Activated CD4-positive, alpha-beta memory T cell treated with anti-CD3 and anti-CD28 coated beads, Interleukin-2, amount 10 ng/mL, durations not matched to agents 7 days and 5 days (primary cell): ENCODE data around the gene C2CD2. TPM values are rescaled to one million over a fixed set of nuclear protein-coding genes. Genes with fewer than 3 reads are reported as not detected.

ENCODE experiments used
- CTCF ChIA-PET: fragments of 350-600 bp; sonication (Branson Sonifier 250); formaldehyde crosslinking; loops from one replicate; lab custom pipeline; 2021; ENCODE audit warnings: antibody characterized with exemption, inconsistent platforms; lab: Charles Lee
- POLR2A ChIA-PET: fragments of 350-600 bp; sonication (Branson Sonifier 250); formaldehyde crosslinking; loops from one replicate; lab custom pipeline; 2021; ENCODE audit warnings: antibody characterized with exemption; lab: Charles Lee
- DNase-seq: peaks from one replicate; pipeline ENCODE4 v3.0.0-alpha.2; 2020
- H3K27ac Mint-ChIP-seq: one replicate; pipeline ENCODE4 v1.8.0; 2021; ENCODE audit warnings: mild to moderate bottlenecking, mixed read lengths
- H3K27me3 Mint-ChIP-seq: one replicate; pipeline ENCODE4 v1.8.0; 2021; ENCODE audit warnings: mixed read lengths
- H3K36me3 Mint-ChIP-seq: one replicate; pipeline ENCODE4 v1.8.0; 2021; ENCODE audit warnings: low read depth, mixed read lengths
- H3K4me1 Mint-ChIP-seq: one replicate; pipeline ENCODE4 v1.8.0; 2021; ENCODE audit warnings: mixed read lengths
- H3K4me3 Mint-ChIP-seq: one replicate; pipeline ENCODE4 v1.8.0; 2021; ENCODE audit warnings: mild to moderate bottlenecking, mixed read lengths
- H3K9me3 Mint-ChIP-seq: one replicate; pipeline ENCODE4 v1.8.0; 2021; ENCODE audit warnings: mixed read lengths
- total RNA-seq, 2 experiments: library from RNA; stranded (reverse); gene quantifications; one replicate each; pipeline ENCODE4 v1.2.3, GENCODE V29; 2021

C2CD2 gene
- total RNA-seq, 2 experiments from 2014 or later, result 5.1 to 6.3 TPM

DNA sequence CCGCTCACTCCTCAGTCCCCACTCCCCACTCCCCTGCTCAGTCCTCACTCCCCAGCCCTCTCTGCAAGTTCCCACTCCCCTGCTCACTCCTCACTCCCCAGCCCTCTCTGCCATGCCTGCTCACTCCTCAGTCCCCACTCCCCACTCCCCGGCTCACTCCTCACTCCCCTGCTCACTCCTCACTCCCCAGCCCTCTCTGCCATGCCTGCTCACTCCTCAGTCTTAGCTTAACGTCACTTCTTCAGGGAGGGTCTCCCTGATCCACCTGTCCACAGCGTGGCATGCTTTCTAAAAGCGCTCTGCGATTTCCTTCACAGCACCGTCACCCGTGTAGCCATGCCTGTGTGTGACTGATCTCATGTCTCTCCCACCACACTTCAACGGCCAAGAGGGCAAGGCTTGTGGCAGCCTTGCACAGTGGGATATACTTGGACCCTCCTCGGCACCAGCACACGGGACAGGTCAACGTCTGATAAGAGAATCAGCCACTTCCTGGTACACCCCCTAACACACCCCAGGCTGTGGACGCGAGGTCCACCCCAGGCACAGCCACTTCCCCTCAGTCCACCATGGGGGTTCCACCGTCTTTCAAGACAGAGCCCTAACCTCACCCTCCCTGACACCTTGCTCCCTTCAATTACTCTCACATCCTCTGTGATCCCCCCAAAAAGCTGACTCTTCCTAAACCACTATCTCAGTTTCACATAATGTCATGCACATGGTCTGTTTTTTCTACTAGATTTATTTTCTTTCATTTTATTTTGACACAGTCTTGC lies 88.6 kb downstream of the C2CD2 start:
- H3K27me3 Mint-ChIP-seq, result no peaks in the 10 kb centered on the region
- DNase-seq, result no peak
- CTCF ChIA-PET, result no interaction called here
- H3K4me1 Mint-ChIP-seq, result peaks cover 26% of the 10 kb centered on the region
- no peaks in the 10 kb centered on the region for H3K9me3 Mint-ChIP-seq
- H3K27ac Mint-ChIP-seq, result peak overlapping the region; percentile 34
- H3K36me3 Mint-ChIP-seq, result no peaks in the 10 kb centered on the region
- POLR2A ChIA-PET, result interaction anchor here (1.0 kb wide), 1 partner anchor 13 kb away, joined by 6 read pairs; no protein-coding TSS in a partner anchor
- no peak overlapping the region for H3K4me3 Mint-ChIP-seq

DNA sequence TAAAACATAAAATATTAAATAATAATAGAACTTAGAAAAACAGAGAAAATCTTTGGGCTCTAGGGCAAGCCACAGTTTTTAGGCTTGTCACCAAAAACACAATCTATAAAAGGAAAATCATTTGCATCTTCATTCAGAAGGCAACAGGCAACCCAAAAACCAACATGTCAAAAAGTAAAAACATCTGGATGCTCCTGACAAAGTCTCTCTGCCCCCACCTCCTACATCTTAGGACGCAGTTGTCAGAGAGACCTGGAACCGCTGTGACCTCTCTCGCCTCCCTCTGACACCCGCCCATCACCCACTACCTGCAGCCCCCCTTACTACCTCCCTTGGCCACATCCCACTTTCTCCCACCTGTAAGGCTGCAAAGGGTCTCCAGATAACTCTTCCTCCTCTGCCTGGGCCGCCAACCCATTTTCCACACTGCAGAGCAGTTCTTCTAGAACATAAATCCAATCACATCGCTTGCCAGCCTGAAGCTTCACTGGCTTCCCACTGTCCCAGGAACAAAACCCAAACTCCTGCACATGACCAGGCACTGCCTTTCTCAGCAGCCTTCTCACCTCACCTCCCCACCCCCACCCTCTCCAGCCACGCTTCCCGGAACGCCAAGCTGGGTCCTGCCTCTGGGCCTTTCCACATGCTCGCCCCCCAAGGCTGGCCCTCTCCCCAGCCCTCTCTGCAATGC lies 89.4 kb downstream of the C2CD2 start:
- Mint-ChIP-seq H3K27ac (no peak overlapping the region), H3K4me1 (peaks cover 26% of the 10 kb centered on the region), H3K27me3 (no peaks in the 10 kb centered on the region), H3K9me3 (no peaks in the 10 kb centered on the region), H3K36me3 (no peaks in the 10 kb centered on the region), H3K4me3 (no peak overlapping the region)
- POLR2A ChIA-PET, result no interaction called here
- DNase-seq, result no peak
- CTCF ChIA-PET, result no interaction called here

DNA sequence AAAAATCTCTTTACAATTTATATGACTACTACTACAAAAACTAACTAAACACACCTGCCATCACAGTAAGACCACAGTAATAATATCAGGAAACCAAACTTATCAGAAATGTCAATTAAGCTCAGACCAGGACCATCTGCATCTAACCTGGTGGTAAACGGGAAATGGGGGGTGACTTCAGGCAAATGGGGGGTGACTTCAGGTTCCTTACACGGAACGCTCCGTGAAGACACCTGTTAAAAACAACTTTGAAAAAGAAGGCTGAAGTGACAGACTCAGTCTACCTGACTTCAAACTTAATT lies 90.4 kb downstream of the C2CD2 start:
- no peaks in the 10 kb centered on the region for H3K9me3 Mint-ChIP-seq
- H3K27ac Mint-ChIP-seq, result no peak overlapping the region
- no peaks in the 10 kb centered on the region for H3K27me3 Mint-ChIP-seq
- H3K36me3 Mint-ChIP-seq, result peaks cover 2% of the 10 kb centered on the region
- POLR2A ChIA-PET, result no interaction called here
- DNase-seq, result no peak
- no peak overlapping the region for H3K4me3 Mint-ChIP-seq
- H3K4me1 Mint-ChIP-seq, result peaks cover 26% of the 10 kb centered on the region
- CTCF ChIA-PET, result interaction anchor here (0.7 to 0.9 kb wide), 2 partner anchors 20 to 255 kb away, joined by 3 to 4 read pairs; no protein-coding TSS in a partner anchor

DNA sequence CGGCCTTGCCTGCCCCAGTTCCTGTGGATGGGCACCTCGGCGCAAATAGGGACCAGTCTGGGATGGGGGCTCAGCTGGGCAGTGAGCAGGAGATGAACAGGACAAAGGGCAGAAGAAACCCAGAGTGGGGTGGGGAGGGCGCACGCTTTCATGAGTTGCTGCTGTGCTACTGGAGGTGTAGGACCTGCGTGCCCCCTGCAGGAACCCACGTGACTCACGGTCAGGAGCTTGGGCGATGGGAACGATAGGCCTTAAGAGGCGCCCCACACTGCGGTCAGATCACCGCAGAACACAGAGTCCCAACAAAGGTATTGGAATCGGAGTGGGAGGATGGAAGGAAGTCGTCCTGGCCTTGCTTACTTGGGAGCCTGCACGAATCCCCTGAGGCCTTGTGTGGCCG lies 91.8 kb downstream of the C2CD2 start:
- Mint-ChIP-seq H3K9me3 (no peaks in the 10 kb centered on the region), H3K27ac (no peak overlapping the region), H3K4me3 (no peak overlapping the region), H3K27me3 (no peaks in the 10 kb centered on the region), H3K36me3 (peaks cover 6% of the 10 kb centered on the region), H3K4me1 (peaks cover 26% of the 10 kb centered on the region)
- ChIA-PET CTCF (no interaction called here), POLR2A (no interaction called here)
- DNase-seq, result no peak

DNA sequence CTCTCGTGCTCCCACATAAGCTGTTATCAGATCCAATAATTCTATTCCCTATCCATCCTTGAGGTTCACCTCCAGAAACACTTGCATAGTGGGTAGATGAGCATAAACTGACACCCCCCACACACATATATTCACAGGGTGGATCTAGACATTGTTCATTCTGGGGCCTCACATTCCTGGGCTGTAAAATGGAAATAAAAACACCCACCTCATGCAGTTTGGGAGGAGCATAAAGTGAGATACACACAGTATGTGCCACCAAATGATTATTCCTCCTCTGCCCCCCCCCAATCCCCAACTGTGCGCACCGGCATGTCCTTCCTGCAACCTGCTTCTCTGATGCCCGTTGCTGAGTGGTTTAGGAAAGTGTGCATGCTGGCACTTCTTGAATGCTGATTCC lies 92.6 kb downstream of the C2CD2 start:
- CTCF ChIA-PET, result no interaction called here
- Mint-ChIP-seq H3K4me3 (no peak overlapping the region), H3K9me3 (no peaks in the 10 kb centered on the region), H3K27me3 (no peaks in the 10 kb centered on the region), H3K27ac (no peak overlapping the region), H3K36me3 (peaks cover 11% of the 10 kb centered on the region), H3K4me1 (peaks cover 19% of the 10 kb centered on the region)
- DNase-seq, result no peak
- POLR2A ChIA-PET, result no interaction called here

DNA sequence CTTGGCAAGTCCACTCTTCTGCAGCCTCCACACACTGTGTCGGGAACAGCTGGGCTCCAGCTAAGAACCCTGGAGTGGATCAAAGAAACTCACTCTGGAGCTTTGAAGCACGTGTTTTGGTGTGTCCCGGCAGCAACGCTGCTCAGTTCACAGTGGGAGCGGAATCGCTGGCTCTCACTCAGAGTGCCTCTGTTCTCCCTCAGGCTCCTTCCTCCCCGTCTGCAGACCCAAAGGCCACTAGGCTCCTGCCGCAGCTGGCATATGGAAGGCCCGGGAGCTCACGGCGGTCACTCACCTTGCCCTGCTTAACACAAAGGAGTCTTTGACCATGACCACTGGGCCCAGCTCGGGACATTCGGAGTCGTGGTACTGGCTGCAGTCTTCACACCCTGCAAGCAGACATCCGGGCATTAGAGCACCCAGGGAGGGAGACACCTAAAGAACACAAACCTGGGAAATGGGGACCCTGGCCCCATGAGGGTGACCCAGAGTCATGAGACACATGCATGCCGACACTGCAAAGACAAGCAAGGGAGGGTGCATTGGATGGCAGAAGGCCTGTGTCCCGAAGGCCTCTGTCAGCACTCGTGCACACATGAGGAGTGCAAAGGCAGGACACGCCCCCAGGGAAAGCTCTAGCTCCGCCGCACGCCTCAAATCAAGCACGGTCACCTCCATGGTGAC lies 94.4 kb downstream of the C2CD2 start:
- CTCF ChIA-PET, result interaction anchor here (0.9 kb wide), 1 partner anchor 577 kb away, joined by 3 read pairs; no protein-coding TSS in a partner anchor

DNA sequence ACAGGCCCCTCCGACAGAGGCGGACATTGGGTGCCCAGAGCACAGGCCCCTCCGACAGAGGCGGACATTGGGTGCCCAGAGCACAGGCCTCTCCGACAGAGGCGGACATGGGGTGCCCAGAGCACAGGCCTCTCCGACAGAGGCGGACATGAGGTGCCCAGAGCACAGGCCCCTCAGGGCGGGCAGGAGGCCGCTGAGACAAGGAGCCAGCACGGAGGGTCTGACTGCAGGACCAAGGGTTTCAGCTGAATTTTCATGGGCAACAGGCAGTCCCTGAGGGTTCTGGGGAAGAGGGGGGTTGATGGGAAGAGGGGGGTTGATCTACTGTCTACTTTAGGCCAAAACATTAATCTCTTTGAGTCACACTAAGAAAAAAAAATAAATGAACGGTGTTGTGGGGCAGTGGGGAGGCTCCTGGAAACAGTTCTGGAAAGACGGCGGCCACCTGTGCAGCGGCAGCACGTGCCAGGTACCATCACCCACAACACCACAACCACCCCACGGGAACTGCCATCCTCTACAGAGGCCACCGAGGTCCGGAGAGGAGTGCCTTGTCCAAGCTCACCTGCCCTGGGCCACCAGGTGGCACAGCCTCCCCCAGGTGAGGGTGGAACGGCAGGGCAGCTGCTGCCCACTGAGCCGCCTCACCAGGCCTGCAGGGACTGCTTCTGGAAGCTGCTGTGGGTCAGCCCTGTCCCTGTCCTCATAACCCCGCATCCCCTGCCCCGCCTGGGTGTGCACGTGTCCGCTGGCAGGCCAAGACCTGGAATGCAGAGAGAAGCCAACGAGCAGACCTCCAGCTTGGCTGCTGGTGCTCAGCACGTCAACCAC lies 95.1 kb downstream of the C2CD2 start:
- no peak overlapping the region for H3K4me3 Mint-ChIP-seq
- no peaks in the 10 kb centered on the region for H3K4me1 Mint-ChIP-seq
- DNase-seq, result no peak
- H3K9me3 Mint-ChIP-seq, result no peaks in the 10 kb centered on the region
- H3K27ac Mint-ChIP-seq, result no peak overlapping the region
- H3K36me3 Mint-ChIP-seq, result peaks cover 21% of the 10 kb centered on the region
- ChIA-PET POLR2A (no interaction called here), CTCF (no interaction called here)
- no peaks in the 10 kb centered on the region for H3K27me3 Mint-ChIP-seq

More for the DNA sequence above, 94.4 kb downstream of the C2CD2 start:
- peaks cover 3% of the 10 kb centered on the region for H3K4me1 Mint-ChIP-seq
- no peaks in the 10 kb centered on the region for H3K27me3 Mint-ChIP-seq
- DNase-seq, result no peak
- H3K4me3 Mint-ChIP-seq, result no peak overlapping the region
- POLR2A ChIA-PET, result no interaction called here
- H3K27ac Mint-ChIP-seq, result no peak overlapping the region
- H3K36me3 Mint-ChIP-seq, result peaks cover 17% of the 10 kb centered on the region
- no peaks in the 10 kb centered on the region for H3K9me3 Mint-ChIP-seq

DNA sequence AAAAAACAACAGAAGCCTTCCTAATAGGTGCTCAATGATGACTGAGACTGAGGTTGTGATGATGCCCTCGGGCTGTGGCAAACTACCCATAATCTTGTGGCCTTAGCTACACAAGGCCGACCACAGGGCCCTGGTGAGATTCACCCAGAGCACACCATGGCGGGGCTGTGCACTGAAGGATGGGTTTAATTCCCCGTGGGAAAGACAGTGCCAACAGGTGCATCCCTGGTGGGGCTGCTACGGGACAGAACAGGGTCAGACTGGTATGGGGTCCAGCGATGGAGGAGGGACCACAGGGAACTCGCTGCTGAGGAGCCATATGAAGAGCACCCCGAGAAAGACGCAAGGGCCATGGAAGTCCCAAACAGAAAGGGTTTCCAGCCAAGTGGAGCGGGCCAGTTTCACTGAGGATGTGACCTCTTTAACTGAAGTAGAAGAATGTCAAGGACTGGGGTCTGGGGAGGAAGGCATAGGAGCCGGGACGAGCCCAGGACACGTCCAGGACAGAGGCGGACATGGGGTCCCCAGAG lies 96.0 kb downstream of the C2CD2 start:
- CTCF ChIA-PET, result no interaction called here
- Mint-ChIP-seq H3K36me3 (peaks cover 21% of the 10 kb centered on the region), H3K27ac (no peak overlapping the region), H3K4me1 (no peaks in the 10 kb centered on the region), H3K27me3 (no peaks in the 10 kb centered on the region), H3K4me3 (no peak overlapping the region), H3K9me3 (no peaks in the 10 kb centered on the region)
- POLR2A ChIA-PET, result interaction anchor here (1.4 kb wide), 1 partner anchor 22 kb away, joined by 3 read pairs; the partner anchor contains the start of gene PRDM15
- DNase-seq, result no peak

DNA sequence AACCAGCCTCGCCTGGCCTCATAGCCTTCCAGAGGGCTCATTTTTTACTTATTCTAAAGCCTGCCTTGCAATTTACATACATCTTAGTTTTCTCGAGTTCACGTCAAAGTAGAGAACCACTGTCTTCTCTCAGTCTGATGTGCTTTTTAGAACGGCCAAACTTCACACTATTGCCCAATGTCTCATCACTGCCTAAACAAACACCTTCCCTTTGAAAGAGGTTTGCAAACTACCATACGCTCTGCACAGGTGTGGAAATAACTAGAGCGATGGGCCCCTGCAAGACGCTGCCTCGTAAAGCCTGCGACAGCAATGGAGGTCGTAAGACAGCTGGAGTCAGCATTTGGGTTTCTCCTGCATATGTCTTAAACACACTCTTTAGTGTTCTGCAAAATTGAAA lies 97.2 kb downstream of the C2CD2 start:
- DNase-seq, result no peak
- Mint-ChIP-seq H3K4me1 (no peaks in the 10 kb centered on the region), H3K27me3 (no peaks in the 10 kb centered on the region), H3K27ac (no peak overlapping the region), H3K9me3 (no peaks in the 10 kb centered on the region), H3K36me3 (peaks cover 24% of the 10 kb centered on the region), H3K4me3 (no peak overlapping the region)
- ChIA-PET CTCF (no interaction called here), POLR2A (interaction anchor here (1.4 kb wide), 1 partner anchor 23 kb away, joined by 3 read pairs; the partner anchor contains the start of gene PRDM15)

DNA sequence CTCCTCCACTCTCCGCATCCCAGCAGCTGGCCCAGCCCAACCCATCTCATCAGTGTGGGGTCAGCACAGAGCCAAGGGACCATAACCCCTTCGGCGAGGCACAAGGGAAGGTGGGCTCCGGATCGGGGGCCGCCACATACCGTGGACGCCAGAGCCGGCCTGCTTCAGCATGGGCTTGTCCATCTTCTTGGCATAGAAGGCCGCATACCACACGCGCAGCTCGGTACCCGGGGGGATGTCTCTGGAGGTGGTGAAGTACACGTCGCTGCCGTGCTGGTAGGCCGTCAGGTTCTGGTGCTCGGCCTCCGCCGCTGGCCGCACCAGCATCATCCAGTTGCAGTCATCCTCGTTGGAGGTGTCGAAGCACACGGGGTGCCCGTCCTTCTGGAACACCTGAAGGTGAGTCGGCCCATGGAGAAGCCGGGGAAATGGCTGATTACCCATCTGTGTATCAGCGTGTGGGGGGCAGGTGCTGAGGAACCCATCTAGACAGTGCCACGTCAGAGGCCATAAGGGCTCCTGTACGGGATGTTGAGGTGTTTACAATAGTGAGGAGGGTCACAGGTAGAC lies 99.3 kb downstream of the C2CD2 start:
- no peak overlapping the region for H3K4me3 Mint-ChIP-seq
- no peaks in the 10 kb centered on the region for H3K9me3 Mint-ChIP-seq
- ChIA-PET CTCF (no interaction called here), POLR2A (no interaction called here)
- H3K4me1 Mint-ChIP-seq, result no peaks in the 10 kb centered on the region
- no peak overlapping the region for H3K27ac Mint-ChIP-seq
- H3K36me3 Mint-ChIP-seq, result peaks cover 24% of the 10 kb centered on the region
- no peak for DNase-seq
- no peaks in the 10 kb centered on the region for H3K27me3 Mint-ChIP-seq

DNA sequence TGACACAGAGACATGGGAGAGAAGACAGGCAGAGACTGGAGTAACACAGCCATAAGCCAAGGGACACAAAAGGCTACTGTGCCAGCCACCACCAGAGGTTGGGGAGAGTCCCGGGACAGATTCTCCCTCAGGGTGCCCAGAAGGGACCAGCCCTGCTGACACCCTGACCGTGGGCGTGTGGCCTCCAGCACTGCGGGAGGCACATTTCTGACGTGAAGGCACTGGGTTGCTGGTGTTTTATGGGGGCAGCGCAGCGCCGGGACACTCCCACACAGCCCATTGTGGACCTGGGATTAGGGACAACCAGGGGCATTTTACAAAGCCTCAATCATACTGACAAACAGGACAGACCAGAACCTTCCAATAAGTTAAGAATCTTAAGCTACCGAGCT lies 100.9 kb downstream of the C2CD2 start:
- CTCF ChIA-PET, result no interaction called here
- Mint-ChIP-seq H3K4me3 (no peak overlapping the region), H3K36me3 (peaks cover 22% of the 10 kb centered on the region), H3K4me1 (no peaks in the 10 kb centered on the region), H3K27ac (no peak overlapping the region), H3K27me3 (no peaks in the 10 kb centered on the region), H3K9me3 (no peaks in the 10 kb centered on the region)
- no peak for DNase-seq
- POLR2A ChIA-PET, result no interaction called here

DNA sequence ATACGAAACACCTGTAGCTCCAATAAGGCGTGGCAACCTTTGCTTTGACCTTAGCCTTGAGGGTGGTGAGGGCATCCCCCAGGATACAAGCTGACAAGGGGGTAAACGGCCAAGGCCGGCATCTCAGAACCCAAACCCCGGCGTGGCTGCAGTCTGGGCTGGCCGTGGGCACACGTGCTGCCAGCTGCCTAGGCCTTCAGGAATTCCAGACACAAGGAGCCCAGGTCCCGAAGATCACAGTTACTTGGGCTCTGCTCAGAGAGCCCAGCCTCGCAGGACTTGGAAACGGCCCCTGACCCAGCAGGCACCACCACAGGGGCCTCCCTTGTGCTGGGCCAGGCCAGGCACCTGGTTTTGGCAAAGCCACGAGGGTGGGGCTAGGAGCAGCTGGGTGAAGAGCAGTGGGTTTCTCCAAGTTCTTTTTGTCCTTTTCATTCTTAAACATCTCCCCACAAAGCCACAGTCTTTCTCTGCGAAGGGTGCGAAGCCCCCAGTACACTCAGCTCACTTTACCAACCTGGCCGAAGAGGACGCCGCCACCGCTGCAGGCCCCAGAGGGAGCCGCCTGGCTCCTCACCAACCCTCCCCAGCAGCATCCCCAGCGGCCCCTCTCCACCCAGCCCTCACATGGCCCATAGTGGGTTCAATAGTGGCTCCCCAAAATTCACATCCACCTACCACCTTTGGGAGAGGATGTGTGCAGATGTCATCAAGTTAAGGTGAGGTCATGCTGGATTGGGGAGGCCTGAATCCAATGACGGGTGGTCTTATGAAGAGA lies 101.5 kb downstream of the C2CD2 start:
- H3K4me1 Mint-ChIP-seq, result no peaks in the 10 kb centered on the region

More for the DNA sequence above, 101.5 kb downstream of the C2CD2 start:
- DNase-seq, result no peak
- Mint-ChIP-seq H3K27me3 (no peaks in the 10 kb centered on the region), H3K9me3 (no peaks in the 10 kb centered on the region), H3K4me3 (no peak overlapping the region), H3K36me3 (peaks cover 21% of the 10 kb centered on the region), H3K27ac (no peak overlapping the region)
- ChIA-PET POLR2A (no interaction called here), CTCF (no interaction called here)
